GM21360 (cell line): ENCODE results near the gene ZNF784.
A peak's percentile ranks its signal among the peaks of the same experiment; 100 is the strongest.

Source experiments
- ATAC-seq: cut with Tn5 transposase; IDR thresholded peaks from one replicate; pipeline ENCODE4 v1.9.1; 2021; ENCODE audit warnings: mild to moderate bottlenecking, moderate library complexity; ENCODE audit not compliant: unreplicated experiment

ZNF784 gene

GRCh38 chr19:55603581-55604292 is 20.6 kb downstream of the ZNF784 start:
- no peak for ATAC-seq

- ATAC-seq, result no peak
These were observed 21.3 kb downstream of the ZNF784 start for GRCh38 chr19:55603115-55603514.

GRCh38 chr19:55602104-55603001 is 22.0 kb downstream of the ZNF784 start:
- no peak for ATAC-seq

GRCh38 chr19:55601084-55601483 is 23.3 kb downstream of the ZNF784 start:
- ATAC-seq, result no peak

- no peak for ATAC-seq
These were observed 23.7 kb downstream of the ZNF784 start for GRCh38 chr19:55600662-55601028.

GRCh38 chr19:55599842-55600661 is 24.3 kb downstream of the ZNF784 start, which contains the start of gene ZNF524:
Gene ZNF524 (plus strand): TSS chr19:55600288. CDS start chr19:55602113, 1,825 bp downstream.
- peak; percentile 29 for ATAC-seq

- ATAC-seq, result peak; percentile 41
These were observed 24.9 kb downstream of the ZNF784 start, which contains the start of gene FIZ1 for GRCh38 chr19:55599468-55599841. Gene FIZ1 (minus strand): TSS chr19:55599517. CDS start chr19:55597865, 1,652 bp downstream.

- ATAC-seq, result peak; percentile 46
These were observed 25.5 kb downstream of the ZNF784 start for GRCh38 chr19:55598719-55599467.

GRCh38 chr19:55598034-55598433 is 26.3 kb downstream of the ZNF784 start:
- ATAC-seq, result no peak

GRCh38 chr19:55597501-55597921 is 26.9 kb downstream of the ZNF784 start:
- ATAC-seq, result no peak

GRCh38 chr19:55596304-55596703 is 28.1 kb downstream of the ZNF784 start:
- ATAC-seq, result no peak

- ATAC-seq, result no peak
These were observed 29.3 kb downstream of the ZNF784 start for GRCh38 chr19:55594996-55595545.

GRCh38 chr19:55593096-55593772 is 31.1 kb downstream of the ZNF784 start:
- no peak for ATAC-seq

- ATAC-seq, result no peak
These were observed 31.8 kb downstream of the ZNF784 start for GRCh38 chr19:55592391-55593090.

GRCh38 chr19:55591555-55591954 is 32.8 kb downstream of the ZNF784 start:
- ATAC-seq, result no peak

- no peak for ATAC-seq
These were observed 33.7 kb downstream of the ZNF784 start for GRCh38 chr19:55590617-55591016.

GRCh38 chr19:55590109-55590508 is 34.3 kb downstream of the ZNF784 start:
- no peak for ATAC-seq

GRCh38 chr19:55588738-55589137 is 35.6 kb downstream of the ZNF784 start:
- ATAC-seq, result no peak
